NCI-H345 (cell line): Measurements from ENCODE around the gene USP22.
"Not testable (repeated sequence)": the region's sequence is repeated elsewhere in the genome, so short reads cannot be mapped to it uniquely, and the experiment has no call there.

ENCODE experiments used
- DNase-seq: peaks from one replicate; lab custom pipeline; 2025; lab: John Stamatoyannopoulos, UW

The USP22 gene

DNA sequence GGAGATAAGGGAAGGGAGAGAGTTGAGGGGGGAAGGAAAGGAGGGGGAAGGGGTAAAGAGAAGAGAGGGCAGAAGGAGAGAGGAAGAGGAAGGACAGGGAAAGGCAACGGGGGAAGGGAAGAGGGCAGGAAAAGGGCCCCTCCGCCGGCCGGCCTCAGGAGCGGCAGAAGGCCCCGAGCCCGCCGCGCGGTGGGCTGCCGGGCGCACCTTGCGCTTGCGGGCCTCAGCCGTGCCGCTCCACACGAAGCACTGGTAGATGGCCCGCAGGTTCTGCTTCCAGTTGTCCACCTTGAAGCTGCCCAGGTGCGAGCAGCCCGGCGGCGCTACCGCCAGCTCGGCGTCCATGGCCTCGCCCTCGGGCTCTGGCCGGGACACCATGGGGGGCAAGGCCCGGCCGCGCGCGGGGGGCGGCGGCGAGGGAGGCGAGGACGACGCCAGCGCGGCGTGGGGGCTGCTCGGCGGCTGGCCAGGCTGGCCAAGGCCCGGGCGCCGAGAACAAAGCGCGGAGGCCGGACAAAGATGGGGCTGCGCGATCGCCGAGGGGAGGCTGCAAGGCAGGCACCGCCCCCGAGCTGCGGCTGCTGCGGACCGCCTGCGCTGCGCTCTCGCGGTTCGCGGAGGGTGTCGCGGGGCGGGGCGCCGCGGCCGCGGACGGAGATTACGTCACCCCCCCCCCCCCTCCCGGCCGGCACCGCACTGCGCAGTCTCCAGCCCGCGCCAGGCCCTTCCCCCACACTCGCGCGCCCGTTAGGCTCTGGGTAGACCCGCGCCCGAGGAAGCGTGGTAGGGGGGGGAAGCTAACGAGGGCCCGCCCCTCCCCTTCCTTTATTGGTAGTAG is at the start of gene USP22:
USP22 (minus strand) TSS at position 554 of the 838 bp plus-strand sequence; CDS start at position 378, 176 bp downstream.
- no peak for DNase-seq

- no peak for DNase-seq
These were observed 48.2 kb upstream of the USP22 start for GRCh38 chr17:21090902-21091618.

DNA sequence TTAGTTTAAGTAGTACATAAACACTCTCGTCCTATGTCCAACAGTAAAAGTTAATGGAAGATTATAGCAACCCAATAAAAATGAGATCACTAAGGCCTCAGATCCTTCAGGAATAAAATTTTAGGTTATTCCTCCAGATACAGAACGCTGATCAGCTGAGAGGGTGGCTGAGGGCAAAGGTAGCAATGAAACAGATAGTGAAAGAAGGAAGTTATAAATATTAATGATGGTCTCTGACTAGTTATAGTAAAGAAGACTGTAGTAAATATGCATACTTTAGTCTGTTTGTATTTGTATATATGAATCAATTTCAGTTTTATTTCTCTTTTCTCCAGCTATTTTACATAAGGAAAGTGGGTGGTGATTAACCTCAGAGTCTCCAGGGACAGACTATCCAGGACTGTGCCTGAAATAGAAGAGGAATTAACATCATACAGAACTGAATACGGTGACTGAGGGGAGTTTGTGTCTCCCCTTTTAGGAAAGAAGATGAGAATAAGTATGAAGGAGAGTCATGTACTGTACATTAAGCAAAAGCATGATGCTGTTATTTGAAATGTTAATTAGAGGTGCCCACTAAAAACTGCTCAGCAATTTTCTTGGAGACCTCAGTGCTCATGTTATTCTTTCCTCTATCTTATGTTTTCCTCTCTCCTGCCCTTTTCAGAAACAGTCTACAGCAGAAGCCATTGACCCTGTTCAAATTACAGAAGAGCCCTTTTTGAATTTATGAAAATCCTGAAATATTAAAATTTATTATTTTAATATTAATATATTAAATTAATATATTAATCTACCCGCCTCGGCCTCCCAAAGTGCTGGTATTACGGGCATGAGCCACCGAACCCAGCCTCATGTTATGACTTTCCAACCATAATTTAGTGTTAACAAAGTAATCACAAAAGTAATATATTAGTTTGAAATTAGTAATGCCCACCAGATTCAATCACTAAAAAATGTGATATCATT is 47.4 kb upstream of the USP22 start:
- DNase-seq, result no peak

DNA sequence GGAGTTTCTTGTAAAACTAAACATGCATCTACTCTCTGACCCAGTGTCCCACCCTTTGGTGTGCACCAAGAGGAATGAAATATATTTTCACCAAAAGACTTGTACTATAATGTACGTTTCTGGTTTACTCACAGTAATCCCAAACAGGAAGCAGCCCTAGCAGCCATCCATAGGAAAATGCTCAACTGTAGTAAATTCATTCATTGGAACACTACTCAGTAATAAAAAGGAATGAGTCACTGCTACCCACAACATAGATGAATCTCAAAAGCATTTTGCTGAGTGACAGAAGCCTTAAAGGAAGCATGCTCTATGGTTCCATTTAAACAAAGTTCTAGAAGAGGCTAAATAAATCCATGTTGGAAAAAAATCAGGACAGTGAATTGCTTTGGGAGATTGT is 46.3 kb upstream of the USP22 start:
- DNase-seq, result no peak

- no peak for DNase-seq
These were observed 42.9 kb upstream of the USP22 start for GRCh38 chr17:21085707-21086106.

DNA sequence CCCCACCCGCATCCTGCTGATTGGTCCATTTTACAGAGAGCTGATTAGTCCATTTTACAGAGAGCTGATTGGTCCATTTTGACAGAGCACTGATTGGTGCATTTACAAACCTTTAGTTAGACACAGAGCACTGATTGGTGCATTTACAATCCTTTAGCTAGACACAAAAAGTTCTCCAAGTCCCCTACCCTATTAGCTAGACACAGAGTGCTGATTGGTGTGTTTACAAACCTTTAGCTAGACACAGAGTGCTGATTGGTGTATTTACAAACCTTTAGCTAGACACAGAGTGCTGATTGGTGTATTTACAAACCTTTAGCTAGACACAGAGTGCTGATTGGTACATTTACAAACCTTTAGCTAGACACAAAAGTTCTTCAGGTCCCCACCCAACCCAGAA is 42.5 kb upstream of the USP22 start:
- not testable (repeated sequence) for DNase-seq

DNA sequence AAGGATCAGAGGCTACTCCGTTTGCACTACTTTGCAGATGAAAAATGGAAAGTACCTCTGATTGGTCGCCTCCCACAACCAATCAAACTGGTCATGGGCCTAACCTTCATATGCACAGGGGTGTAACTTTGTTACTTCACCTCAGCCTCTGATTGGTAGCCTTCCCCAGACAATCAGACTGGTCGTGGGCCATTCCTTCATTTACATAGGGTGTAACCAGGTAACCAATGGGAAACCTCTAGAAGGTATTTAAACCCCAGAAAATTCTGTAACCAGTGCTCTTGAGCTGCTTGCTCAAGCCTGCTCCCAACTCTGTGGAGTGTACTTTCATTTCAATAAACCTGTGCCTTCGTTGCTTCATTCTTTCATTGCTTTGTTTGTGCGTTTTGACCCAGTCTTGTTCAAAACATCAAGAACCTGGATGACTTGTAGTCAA is 39.2 kb upstream of the USP22 start:
- DNase-seq, result no peak

- DNase-seq, result no peak
These were observed 36.4 kb upstream of the USP22 start for GRCh38 chr17:21079196-21079595.

- DNase-seq, result no peak
These were observed 35.4 kb upstream of the USP22 start for GRCh38 chr17:21078016-21078780.

DNA sequence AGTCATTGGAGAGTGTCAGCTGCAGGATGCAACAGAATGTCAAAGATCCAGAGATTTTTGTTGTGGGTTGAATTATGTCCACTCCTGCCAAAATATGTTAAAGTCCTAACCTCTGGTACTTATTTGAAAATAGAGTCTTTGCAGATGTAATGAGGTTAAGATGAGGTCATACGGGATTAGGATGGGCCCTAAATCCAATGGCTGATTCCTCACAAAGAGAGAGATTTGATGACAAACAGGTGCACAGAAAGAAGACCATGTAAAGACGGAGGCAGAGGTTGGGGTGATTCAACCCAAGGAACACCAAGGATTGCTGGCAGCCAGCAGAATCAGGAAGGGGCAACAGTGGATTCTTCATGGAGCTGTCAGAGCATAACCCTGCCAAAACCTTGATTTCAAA is 34.5 kb upstream of the USP22 start:
- no peak for DNase-seq

GRCh38 chr17:21076242-21076641 is 33.4 kb upstream of the USP22 start:
- no peak for DNase-seq

DNA sequence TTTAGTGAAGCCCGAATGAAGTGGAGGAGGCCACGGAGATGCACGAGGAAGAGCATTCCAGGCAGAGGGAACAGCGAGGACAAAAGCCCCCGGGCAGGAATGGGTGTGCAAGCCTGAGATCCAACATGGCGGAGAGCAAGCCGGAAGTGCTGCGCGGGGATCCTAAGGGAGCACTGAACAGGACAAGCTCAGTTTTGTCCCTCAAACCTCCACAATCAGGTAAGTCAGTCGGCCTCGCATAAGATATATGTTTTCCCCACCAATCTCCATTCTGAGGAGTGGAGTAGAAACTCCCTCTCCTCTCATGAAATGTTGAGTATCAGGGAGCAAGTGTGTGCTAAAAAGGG is 32.9 kb upstream of the USP22 start:
- DNase-seq, result no peak

DNA sequence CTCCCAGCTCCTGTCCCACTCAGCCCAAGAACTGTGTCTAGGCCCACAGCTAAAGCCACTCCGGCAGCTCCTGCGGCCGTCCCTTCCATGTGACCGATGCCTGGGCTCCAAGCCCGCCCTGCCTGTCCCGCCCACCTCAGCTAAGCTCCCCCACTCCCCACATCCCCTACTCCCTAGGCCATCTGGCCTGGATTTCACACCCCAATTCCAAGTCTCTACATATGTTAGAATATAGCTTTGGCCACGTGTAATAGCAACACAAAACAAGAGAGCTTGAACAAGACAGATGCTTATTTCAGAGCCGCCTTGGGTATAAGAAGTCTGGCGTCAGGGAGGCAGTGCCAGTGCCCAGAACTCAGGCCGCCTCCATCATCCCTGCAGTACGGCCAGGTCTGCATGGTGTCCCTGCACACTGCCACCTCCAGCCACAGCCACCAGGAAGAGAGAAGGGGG is 30.0 kb upstream of the USP22 start:
- DNase-seq, result no peak

DNA sequence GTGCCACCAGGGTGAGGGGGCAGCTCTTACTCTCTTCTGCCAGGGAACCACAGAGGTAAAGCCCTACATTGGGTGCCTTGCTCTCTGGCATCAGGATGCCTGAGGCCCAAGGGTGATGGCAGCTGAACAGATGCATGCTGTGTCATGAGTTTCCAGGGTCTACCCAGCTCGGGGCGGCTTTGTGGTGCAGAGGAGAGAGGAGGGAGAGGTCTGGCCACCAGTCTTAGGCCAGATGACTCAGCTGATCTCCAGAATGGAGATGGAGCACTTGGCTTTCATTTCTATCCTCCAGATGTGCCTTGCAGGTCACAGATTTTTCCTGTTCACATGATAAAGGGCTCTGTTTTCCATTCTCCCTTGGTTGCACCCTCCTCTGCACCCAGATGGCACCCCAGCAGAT is 23.6 kb upstream of the USP22 start:
- no peak for DNase-seq

- DNase-seq, result no peak
These were observed 19.2 kb upstream of the USP22 start for GRCh38 chr17:21061971-21062526.

GRCh38 chr17:21061158-21061835 is 18.5 kb upstream of the USP22 start:
- no peak for DNase-seq

GRCh38 chr17:21059761-21060160 is 16.9 kb upstream of the USP22 start:
- DNase-seq, result no peak

GRCh38 chr17:21058098-21058893 is 15.5 kb upstream of the USP22 start:
- no peak for DNase-seq

- not testable (repeated sequence) for DNase-seq
These were observed 10.2 kb upstream of the USP22 start for GRCh38 chr17:21053056-21053455.

DNA sequence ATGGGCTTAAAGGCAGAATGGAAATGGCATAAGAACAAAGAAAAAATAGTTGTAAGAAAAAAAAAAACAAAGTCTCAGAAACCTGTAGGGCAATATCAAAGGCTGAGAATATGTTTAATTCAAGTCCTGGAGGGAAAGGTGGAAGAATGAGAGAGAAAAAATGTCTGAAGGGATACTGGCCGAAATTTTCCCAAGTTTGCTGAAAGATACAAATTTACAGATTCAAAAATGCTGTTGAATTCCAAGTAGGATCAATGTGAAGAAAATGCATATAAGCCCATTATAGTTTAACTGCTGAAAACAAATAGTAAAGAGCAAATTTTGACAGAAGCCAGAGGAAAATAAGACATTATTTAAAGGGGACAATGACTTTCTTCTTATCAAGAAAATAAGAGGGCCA is 6.6 kb upstream of the USP22 start:
- DNase-seq, result no peak
